HG02852 (cell line): ENCODE results near the gene P4HA3.

Experiments used
- ATAC-seq: cut with Tn5 transposase; IDR thresholded peaks from one replicate; pipeline ENCODE4 v1.9.1; 2021; ENCODE audit warnings: mild to moderate bottlenecking, moderate library complexity; ENCODE audit not compliant: unreplicated experiment

P4HA3 gene

DNA sequence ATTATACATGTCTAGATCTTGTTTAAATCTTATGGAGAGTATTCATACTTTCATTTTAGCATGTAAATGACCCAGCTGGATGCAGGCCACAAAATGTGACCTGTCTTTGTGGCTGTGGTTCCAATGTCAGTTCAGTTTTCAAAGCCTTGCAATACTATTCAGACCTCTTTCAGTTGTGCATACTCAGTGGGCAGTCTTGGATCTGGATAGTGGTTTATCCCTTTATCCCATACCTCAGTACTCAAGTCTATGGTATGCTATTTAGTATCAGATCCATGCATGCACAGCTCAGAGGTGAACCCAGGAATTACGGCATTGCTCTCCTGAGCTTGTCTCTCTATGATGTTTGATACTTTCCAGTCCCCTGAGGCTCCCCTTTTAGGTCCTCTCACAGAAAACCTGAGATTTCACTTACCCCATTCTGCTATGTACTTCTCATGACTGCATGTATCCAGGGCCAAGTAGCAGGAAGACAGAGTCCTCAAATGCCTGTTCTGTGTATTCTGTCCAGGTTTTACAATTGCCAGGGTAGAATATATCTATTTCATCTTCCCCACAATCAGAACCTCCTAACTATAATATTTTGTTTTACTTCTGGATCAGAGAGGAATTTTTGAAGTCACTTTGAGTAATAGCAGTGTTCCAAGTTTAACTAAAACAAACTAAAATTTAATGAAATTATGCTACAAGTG is 6.9 kb upstream of the P4HA3 start:
- no peak for ATAC-seq

DNA sequence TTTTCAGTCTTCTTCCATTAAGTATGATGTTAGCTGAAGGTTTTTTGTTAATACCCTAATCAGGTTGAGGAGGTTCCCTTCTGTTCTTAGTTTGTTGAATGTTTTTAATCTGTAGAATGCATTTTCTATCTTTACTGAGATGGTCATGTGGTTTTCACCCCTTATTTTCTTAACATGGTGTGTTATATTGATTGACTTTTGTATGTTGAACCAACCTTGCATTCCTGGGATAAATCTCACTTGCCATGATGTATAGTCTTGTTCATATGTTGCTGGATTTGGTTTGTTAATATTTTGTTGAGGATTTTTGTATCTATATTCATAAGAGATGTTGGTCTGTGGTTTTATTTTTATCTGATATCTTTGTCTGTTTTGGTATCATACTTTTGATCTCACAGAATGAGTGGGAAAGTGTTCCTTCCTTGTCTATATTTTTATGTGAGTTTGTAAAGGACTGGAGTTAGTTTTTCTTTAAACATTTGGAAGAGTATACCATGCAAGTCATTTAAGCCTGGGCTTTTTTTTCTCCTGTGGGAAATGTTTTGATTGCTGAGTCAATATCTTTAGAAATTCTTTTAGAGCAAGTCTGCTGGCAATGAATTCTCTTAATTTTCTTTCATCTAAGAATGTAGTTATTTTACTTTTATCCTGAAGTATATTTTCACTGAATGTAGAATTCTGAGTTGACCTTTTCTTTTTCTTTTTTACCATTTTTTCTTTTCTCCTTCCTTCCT is 5.5 kb upstream of the P4HA3 start:
- ATAC-seq = no peak

DNA sequence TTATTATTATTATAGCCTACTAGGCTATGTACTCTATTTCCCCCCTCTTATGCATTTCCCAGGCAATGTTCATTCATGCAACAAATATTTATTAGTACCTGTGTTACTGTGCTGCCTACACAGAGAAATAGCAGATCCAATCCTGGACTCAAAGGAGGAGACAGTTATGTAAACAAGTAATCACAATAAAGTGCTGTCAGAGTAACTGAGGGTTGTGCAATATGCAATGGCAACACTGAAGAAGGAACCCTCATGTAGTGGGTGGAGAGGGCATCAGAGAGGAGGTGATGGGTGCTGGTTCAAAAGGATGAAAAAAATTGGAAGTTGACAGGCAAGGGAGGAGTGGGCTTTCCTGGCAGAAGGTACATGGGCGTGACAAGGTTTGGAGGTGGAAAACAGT is 886 bp upstream of the P4HA3 start:
- no peak for ATAC-seq

DNA sequence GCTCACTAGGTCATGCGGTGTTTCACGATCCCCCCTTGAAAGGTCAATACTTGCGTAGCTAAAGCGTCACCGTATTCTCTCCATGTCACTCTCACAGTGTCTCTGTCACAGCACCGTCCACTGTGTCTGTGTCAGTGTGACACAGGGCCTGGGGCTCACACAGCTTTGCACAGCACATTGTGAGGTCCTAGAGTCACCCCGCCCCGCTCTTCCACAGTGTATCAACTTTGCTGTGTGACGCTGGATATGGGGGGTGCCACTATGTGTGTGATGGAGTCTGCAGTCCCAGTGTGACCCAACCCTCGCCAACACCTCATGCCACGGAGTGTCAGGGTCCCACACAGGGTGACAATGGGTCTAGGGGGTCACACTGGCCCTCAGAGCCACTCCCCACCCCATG is 583 bp downstream of the P4HA3 start:
- no peak for ATAC-seq

DNA sequence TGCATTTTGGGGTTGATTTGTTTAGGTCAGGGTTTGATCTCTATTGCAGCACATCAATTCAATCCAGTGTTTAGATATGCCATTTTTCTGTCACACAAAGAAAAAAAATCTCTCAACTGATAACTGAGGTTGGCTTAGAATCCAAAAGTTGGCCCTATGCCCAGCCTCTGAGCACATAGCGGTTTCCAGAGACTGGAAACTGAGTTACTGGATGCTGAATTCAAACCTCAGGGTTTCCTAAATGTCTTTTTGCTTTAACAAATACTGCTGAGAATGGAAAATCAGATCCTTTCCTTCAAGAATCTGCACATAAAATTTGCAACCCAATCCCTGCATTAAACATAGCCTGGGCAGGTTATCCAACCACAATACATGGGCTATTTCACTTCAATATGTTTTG is 4.0 kb downstream of the P4HA3 start:
- no peak for ATAC-seq

DNA sequence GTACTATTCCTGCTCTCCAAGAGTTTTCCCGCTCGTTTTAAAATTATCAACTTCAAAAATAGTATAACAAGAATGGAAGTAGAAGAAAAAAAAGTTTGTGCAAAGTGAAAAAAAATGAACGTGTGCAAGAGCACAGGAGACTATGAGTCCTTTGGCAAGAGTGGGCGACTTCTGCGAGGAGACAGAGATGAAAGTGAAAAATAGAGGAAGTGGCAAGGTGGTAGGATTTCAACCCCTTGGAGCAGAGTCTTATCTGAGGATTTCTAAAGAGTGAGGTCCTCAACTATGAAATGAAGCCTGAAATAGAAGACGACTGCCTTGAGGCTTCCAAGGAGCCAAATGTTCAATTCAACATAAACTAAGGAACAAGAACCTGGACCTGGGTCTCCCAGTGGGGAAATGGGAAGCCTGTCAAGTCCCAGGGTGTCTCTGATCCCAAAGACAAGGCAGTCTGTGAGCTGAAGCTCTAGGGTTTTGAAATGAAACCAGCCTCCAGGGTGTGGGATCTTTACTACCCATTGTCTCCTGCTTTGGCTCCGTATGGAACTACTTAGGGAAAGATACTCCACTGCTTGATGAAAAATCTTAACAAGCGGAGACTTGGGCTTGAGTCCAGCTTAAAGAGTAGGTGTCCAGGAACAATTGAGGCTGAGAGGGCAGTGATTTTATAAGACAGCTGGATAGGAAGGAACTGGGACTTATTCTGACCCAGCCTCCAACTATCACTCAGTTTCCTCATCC is 4.8 kb downstream of the P4HA3 start:
- no peak for ATAC-seq

DNA sequence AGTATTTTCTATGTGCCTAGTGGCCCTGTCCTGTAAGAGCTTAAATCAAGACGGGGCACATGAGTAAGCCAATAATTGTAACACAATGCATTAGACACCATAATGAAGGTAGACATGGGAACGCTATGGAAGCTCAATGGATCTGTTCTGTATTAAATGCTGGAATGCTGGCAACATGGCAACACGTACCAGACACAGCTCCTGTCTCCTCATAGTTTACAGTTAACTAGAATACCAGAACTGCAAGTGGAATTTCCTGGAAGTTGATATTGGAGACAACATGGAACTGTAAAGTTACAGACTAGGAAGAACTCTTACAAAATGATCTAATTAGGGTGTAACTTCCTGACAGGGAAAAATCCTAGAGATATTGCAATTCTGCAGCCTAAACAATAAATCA is 12.4 kb downstream of the P4HA3 start:
- no peak for ATAC-seq

DNA sequence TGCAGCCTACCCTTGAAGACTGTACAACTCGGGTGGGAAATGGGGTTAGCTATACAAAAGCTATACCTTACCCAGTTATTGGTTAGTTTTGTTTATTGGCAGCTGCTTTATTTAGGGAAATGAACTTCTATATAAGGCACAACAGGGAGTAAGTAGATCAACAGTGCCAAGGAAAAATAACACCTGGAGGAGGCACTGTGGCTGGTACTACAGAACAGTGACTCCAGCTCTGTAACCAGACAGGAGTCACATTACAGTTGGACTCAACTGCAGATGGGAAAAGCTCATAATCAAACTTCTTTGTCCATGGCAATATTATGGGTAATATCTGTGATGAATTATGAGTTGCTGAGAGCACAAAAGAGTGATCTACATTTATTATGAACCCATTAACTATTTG is 14.0 kb downstream of the P4HA3 start:
- no peak for ATAC-seq

DNA sequence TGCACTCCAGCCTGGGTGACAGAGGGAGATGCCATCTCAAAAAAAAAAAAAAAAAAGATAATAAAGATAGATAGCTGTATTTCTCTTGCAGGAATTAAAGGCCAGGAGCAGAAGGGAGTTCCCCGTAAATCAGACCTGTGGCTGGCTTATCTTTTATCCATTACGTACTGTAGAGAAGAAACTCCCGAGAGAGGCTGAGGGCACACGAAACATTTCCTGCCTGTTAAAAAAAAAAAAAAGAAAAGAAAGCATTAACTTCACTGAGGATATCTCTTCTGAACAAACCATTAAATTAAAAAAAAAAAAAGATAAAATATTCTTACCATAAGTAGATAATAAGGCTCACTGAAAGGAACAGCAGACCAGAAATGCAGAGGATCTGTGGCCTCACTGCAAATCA is 22.5 kb downstream of the P4HA3 start:
- no peak for ATAC-seq

DNA sequence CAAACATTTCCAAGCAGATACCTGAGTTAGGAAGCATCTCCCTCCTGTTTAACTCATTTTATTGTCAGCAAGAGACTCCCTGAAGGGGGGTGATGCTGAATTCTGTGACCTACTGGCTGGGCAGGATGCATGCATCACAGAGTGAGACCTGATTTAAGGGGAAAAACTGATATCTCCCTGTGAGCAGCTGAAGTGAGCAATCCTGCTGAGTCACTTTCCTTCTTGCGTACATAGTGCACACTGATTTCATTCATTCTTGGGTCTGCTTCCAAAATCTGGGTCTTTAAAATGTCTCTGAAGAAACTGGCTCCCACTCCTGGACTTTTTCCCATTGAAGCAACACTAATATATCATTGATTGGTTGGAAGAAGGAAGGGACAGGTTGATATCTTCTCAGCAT is 23.3 kb downstream of the P4HA3 start:
- no peak for ATAC-seq

DNA sequence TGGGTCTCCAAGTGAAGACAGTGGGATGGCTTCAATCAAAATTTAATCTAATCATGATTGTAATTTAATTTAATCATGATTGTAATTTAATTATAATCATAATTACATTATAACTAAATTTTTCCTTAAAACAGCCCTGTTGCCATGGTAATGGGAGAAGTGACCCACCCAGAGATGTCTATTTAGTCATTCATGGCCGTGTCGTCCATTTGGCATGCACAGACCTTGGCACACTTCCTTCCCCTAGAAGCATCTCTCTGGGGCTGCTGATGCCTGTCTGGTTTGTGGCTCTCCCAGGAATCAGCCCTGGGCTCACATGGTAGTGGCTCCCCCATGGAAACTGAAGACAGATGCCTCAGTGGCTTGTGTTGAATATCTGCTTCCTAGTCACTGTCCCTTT is 27.0 kb downstream of the P4HA3 start:
- no peak for ATAC-seq

DNA sequence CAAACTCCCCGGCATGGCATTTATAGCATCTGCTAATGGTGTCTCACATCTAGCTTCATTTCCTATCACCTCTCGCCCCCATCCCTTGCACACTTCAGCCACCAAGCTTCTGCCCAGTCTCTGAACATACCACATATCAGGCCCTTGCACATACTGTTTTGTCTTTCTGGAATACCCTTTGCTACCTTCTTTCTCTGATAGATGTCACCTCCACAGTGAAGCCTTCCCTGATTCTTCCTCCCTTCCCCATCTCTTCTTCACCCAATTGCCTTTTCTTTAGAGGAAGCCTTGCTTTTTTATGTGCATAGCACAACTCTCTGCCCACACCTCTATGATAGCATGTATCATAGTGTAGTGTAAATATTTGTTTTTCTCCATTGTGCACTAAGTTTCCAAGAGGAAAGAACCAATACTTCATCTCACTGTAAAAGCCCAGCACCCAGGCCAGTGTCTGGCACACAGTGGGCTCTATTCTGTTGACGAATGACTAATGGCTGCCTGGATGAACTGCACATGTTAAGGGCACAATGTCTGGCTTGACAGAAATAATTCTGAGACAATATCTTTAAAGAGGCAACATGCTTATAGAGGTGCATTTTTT is 27.8 kb downstream of the P4HA3 start:
- no peak for ATAC-seq

DNA sequence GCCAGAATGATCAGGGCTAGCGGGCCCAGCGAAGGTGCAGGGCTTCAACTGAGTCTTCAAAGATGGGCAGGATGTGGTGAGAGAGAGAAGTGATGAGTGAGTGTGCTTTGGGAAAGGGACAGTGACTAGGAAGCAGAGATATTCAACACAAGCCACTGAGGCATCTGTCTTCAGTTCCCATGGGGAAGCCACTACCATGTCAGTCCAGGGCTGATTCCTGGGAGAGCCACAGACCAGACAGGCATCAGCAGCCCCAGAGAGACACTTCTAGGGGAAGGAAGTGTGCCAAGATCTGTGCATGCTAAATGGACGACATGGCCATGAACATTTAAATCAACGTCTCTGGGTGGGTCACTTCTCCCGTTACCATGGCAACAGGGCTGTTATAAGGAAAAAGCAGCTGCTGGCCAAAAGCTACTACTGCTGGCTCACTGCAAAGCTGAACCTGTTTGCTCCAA is 28.5 kb downstream of the P4HA3 start:
- no peak for ATAC-seq

DNA sequence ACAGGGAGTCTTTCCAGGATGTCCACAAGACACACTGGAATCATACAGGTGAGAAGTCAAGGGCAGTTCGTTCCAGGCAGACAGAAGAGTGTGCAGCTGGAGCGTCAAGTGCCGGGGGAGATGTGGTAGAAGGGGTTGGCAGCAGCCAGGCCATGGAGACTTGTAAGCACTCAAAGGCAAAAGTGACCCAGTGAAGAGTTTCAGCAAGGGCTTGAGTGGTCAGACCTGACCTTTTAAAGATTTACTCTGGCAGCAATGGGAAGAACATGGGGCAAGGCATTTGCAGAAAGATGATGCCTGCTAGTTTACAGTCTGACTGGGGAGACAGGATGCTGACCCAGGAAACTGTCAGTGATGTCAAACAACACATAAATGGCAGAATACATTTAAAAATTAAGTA is 29.0 kb downstream of the P4HA3 start:
- ATAC-seq = no peak

DNA sequence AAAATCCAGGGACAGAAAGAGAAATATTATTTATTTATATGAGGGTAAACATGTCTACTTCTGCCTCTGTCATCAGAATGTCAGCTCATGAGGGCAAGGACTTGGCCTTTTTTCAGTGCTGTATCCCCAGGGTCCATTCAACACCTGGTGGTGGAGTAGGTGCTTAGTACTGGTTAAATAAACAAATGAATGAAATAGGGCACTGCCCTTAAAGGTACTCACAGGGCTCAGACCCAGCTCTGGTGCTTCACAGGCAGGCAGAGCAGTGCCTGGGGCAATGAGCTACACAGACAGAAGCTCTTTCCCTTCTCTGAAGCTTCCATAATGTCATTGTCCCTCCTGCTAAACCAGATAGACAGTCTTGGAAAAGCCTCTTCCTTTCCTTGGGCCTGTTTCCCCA is 30.9 kb downstream of the P4HA3 start:
- no peak for ATAC-seq

DNA sequence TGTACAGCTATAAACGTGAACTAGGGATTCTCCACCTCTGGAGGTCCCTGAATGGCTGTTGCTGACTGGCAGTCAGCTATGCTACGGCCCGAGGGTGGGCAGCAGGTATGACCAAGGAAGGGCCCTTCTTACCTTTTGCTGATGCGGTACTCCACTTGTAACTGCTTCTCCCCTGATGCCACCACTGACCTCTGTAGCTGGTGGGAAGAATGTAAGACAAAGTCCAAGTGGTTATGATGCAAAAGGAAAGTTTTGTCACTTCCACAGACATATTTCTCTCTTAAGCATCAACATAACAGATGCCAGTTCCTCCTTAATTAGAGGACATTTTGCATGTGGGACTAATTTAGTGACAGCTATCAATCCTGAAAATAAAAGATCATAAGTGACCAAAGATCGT is 32.2 kb downstream of the P4HA3 start:
- ATAC-seq = no peak

DNA sequence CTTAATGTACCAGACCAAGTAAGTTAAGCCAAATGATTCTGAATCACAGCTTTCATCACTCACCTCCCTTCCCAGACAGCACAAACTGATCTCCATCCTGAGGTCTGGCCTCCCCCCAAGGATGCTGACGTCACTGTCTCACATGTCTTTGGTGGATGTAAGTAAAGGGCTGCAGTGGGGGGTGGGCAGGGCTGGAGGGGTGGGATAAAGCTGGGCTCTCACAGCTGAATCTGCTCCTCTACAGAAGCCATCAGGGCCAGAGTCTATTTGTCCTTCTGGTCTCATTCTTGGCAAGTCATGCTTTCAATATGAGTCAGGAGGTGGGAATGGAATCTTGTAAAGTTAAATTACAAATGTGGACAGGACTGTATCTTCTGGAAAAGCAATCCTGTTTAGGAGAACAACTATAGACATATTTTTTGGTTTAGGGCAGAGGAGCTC is 32.7 kb downstream of the P4HA3 start:
- no peak for ATAC-seq

DNA sequence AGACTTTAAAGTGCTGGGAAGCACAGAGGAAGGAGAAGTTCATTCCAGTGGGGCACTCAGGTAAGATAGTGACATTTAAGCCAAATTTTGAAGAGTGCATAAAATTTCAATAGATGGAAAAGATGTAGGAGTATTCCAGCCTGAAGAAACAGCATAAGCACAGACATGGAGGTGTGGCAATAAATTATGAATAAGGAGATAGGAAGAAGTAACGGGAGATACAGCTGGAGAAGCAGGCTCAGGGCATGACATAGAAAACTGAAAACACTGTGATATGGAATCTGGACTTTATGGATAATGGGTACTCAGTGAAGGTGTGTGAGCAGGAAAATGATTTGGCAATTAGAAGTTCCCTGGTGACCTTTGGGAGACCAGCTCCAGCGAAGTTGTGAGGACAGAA is 33.3 kb downstream of the P4HA3 start:
- no peak for ATAC-seq

DNA sequence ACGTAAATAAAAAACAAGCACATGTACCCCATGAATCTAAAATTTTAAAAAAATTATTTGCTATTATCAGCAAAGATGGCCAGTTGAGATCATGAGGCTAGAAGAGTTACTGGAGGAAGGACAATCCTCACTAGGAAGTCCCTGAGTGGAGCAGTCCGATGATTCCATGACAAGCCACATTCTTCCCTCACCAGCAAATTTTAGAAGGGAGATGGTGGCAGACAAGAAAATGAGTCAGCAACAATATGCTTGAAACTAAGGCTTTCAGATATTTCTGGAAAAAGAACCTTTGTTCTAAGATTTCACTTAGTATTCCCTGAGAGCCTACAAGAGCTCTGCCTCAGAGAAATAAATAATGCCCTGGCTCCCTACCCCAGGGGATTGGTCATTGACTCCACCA is 34.9 kb downstream of the P4HA3 start:
- ATAC-seq = no peak

DNA sequence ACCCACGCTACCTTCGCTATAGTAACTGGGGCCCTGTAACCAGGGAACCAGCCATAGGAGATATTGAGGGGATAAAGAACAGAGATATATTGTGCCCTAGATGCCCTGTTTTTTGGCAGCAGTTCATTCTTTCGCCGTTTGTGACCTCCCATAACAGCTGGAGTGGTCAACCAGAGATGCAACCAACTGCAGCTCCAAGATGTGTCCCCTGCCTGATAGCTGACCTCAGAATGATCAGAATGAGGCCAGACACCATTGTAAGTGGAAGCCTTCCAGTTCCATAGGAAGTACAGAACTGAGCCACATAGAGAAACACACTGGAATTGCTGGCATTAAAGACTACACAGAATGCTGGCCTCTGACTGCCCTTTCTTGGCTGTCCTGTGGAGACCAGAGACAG is 39.2 kb downstream of the P4HA3 start:
- no peak for ATAC-seq

DNA sequence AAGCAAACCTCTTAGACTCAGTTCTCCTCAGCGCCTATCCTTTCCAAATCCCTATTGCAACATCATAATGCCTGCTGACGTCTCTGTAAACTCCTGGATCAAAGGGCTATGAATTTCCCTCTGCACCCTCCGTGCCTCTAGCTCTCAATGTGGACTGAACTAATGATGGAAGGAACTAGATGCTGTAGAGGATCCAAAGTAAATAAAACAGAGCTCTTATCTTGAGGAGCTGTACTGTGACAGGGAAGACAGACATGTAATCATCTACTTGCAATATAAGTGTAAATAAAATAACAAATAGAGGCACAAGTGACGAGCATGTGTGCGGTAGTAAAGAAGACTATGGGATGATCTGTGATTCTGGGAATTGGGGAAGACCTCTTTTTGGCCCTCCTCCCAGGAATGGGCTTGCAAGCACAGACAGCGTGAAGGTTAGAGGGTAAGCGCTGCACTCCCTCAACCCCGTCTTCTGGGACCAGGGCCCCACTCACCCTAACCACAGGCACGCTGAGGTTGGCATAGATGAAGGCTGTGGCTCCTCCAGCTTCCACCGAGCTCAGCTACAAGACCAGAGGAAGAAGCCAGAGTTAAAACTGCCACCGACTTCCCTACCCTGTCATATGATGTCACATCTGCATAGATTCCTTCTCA is 42.2 kb downstream of the P4HA3 start:
- ATAC-seq = no peak
